OCI-M1 (cell line): ENCODE data around the gene TERC.

Experiments used
- DNase-seq: peaks from one replicate; lab custom pipeline; 2025; lab: John Stamatoyannopoulos, UW

The TERC gene

GRCh38 chr3:169764882-169765612 lies at the start of gene TERC:
TSS of gene TERC (minus strand) at chr3:169765060.
- DNase-seq: peak; percentile 95

- no peak for DNase-seq
Measured at GRCh38 chr3:169813757-169814517, 49.1 kb upstream of the TERC start.

GRCh38 chr3:169813278-169813677 lies 48.4 kb upstream of the TERC start:
- DNase-seq: no peak

GRCh38 chr3:169812332-169813235 lies 47.7 kb upstream of the TERC start, which contains the start of the genes LRRC34 and LRRIQ4:
TSS of gene LRRC34 (minus strand) at chr3:169812904. CDS start at chr3:169812548, 356 bp downstream.
TSS of gene LRRIQ4 (plus strand) at chr3:169812870. CDS start at chr3:169821922, 9,052 bp downstream.
- DNase-seq: no peak

GRCh38 chr3:169811631-169812331 lies 46.9 kb upstream of the TERC start:
- no peak for DNase-seq

GRCh38 chr3:169809230-169809795 lies 44.5 kb upstream of the TERC start:
- DNase-seq: no peak

GRCh38 chr3:169804681-169805080 lies 39.8 kb upstream of the TERC start:
- no peak for DNase-seq

GRCh38 chr3:169792359-169792758 lies 27.5 kb upstream of the TERC start:
- DNase-seq: no peak

- DNase-seq: no peak
Measured at GRCh38 chr3:169790687-169791429, 26.0 kb upstream of the TERC start.

GRCh38 chr3:169790219-169790618 lies 25.4 kb upstream of the TERC start:
- no peak for DNase-seq

GRCh38 chr3:169787791-169788190 lies 22.9 kb upstream of the TERC start:
- DNase-seq: no peak

- no peak for DNase-seq
Measured at GRCh38 chr3:169787120-169787519, 22.3 kb upstream of the TERC start.

GRCh38 chr3:169781209-169781855 lies 16.5 kb upstream of the TERC start:
- peak; percentile 36 for DNase-seq

- DNase-seq: peak; percentile 5
Measured at GRCh38 chr3:169780742-169781141, 15.9 kb upstream of the TERC start.

GRCh38 chr3:169777822-169778221 lies 13.0 kb upstream of the TERC start:
- DNase-seq: no peak

GRCh38 chr3:169774186-169774585 lies 9.3 kb upstream of the TERC start:
- no peak for DNase-seq

- peak; percentile 89 for DNase-seq
Measured at GRCh38 chr3:169772897-169773816, 8.3 kb upstream of the TERC start, which contains the start of gene MYNN. TSS of gene MYNN (plus strand) at chr3:169773396. CDS start at chr3:169774296, 900 bp downstream.

GRCh38 chr3:169772305-169772896 lies 7.5 kb upstream of the TERC start:
- DNase-seq: peak; percentile 78
